ENCODE results near the gene GSKIP. TPM values are rescaled to one million over a fixed set of nuclear protein-coding genes. Genes with fewer than 3 reads are reported as not detected.

Gene GSKIP
- total RNA-seq, 4 donors from 2014 or later: 10.4 to 22.0 (median 13.1) TPM

DNA sequence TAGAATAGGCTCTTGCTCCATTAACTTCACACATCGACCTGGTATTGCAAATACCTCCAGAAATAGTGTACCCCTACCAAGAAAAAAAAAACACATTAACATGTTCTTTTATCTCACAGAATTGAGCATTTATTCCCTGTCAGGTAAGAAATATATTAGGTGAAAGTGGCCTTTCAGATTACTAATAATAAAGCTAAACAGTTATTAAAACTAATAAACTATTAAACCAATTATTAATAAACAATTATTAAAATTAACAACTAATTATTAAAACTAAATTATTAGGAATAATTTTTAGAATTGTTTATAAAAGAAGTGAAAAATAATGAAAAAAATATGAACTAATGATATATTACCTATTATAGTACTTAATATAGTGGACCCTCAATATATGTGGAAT is 21.4 kb downstream of the GSKIP start:
- TF ChIP-seq EP300 (IDR thresholded peaks at IDR 0.05): no peak
- TF ChIP-seq POLR2AphosphoS5 (IDR thresholded peaks at IDR 0.05): no peak
- no peak for TF ChIP-seq POLR2A (IDR thresholded peaks at IDR 0.05; ENCODE audit: low read depth)
- TF ChIP-seq CTCF (IDR thresholded peaks at IDR 0.05): no peak
- Histone ChIP-seq H3K27me3 (no peaks in the 10 kb centered on the region), H3K9me3 (no peaks in the 10 kb centered on the region), H3K4me3 (no peak overlapping the region), H3K36me3 (peaks cover 8 to 53% (median 20%) of the 10 kb centered on the region in 4 donors), H3K4me1 (no peaks in the 10 kb centered on the region), H3K27ac (replicated peaks in 1 of 4) (no peak overlapping the region)
- intact Hi-C loops (cut with DNase I): no loop called here
- 83% methylated on average over 1 of the region's 1 CpG for WGBS
- DNase-seq (ENCODE audit: extremely low spot score): no peak

DNA sequence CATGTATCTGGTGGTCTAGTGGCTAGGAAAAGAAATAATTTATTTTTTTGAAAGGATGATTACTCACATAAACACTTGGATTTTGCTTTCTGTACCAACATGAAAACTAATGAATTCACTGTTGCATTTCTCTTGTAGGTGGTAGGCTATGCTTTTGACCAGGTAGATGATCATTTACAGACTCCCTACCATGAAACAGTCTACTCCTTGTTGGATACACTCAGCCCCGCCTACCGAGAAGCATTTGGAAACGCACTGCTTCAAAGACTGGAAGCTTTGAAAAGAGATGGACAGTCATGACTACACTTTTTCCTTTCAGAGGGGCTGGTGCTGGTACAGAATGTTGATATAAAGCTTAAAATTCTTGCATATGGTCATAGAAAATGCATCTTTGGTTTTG is 22.1 kb downstream of the GSKIP start:
- no peaks in the 10 kb centered on the region for H3K4me1 ChIP-seq
- H3K4me3 ChIP-seq: no peak overlapping the region
- H3K9me3 ChIP-seq: no peaks in the 10 kb centered on the region
- intact Hi-C loops (cut with DNase I): no loop called here
- TF ChIP-seq EP300 (IDR thresholded peaks at IDR 0.05): no peak
- no peak for TF ChIP-seq POLR2AphosphoS5 (IDR thresholded peaks at IDR 0.05)
- TF ChIP-seq POLR2A (IDR thresholded peaks at IDR 0.05; ENCODE audit: low read depth): no peak
- TF ChIP-seq CTCF (IDR thresholded peaks at IDR 0.05): no peak
- H3K36me3 ChIP-seq: peaks cover 8 to 53% (median 20%) of the 10 kb centered on the region in 4 donors
- no peak overlapping the region for H3K27ac ChIP-seq (replicated peaks in 1 of 4)
- 83% methylated on average over 3 of the region's 3 CpGs for WGBS
- DNase-seq (ENCODE audit: extremely low spot score): no peak
- no peaks in the 10 kb centered on the region for H3K27me3 ChIP-seq

GRCh38 chr14:96390965-96391292 is 27.6 kb downstream of the GSKIP start:
- peaks cover 14 to 19% (median 16%) of the 10 kb centered on the region in 4 donors for H3K4me1 ChIP-seq
- WGBS: 21% methylated on average over 3 of the region's 13 CpGs
- no peak for DNase-seq (ENCODE audit: extremely low spot score)
- H3K36me3 ChIP-seq: peaks cover 0 to 15% (median 5%) of the 10 kb centered on the region in 4 donors
- peak overlapping the region; percentile 63 to 81 (median 74) for H3K27ac ChIP-seq (replicated peaks in 1 of 4)
- H3K27me3 ChIP-seq: peaks cover 0 to 3% (median 0%) of the 10 kb centered on the region in 4 donors
- H3K9me3 ChIP-seq: no peaks in the 10 kb centered on the region
- intact Hi-C loops (cut with DNase I): loop anchor here (2.0 kb wide), 1 partner anchor 28 kb away; the partner anchor contains the start of genes ATG2B and GSKIP
- peak overlapping the region; percentile 68 to 89 (median 74) for H3K4me3 ChIP-seq
- TF ChIP-seq POLR2AphosphoS5 (IDR thresholded peaks at IDR 0.05): no peak
- TF ChIP-seq CTCF (IDR thresholded peaks at IDR 0.05): no peak
- no peak for TF ChIP-seq POLR2A (IDR thresholded peaks at IDR 0.05; ENCODE audit: low read depth)
- TF ChIP-seq EP300 (IDR thresholded peaks at IDR 0.05): no peak

DNA sequence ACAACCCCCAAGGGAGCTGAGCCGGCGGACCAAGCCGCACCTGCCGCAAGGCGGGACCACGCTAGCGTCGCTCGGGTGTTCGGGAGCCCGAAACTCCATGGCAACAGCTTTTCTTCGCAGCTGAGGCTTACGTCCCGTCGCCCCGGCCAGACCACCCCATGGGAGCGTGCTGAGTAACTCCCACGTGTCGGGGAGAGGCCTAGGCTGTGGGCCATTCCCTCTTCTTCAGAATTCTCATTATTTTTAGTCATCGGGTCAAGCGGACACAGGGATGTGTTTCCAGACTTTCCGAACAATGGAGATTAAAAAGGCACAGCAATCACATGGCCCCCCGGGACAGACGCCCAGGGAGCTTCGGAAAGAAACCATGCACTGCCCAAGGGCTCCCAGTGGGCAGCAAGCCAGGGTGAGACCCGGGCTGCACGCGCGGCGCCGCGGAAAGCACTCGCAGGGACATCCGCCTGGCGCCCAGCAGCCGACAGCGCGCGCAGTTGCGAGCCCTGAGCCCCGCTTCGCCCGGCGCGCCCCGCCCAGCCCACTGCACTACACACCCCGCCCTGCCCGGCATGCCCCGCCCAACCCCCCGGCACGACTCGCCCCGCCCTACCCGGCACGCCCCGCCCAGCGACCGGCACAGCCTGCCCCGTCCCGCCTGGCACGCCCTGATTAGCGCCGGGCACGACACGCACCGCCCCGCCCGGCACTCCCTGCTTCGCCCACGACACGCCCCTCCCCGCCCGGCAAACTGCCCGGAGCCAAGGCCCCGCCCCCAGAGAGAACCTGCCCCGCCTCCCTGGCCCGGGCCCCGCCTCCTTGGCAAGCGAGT is 28.2 kb downstream of the GSKIP start:
- Histone ChIP-seq H3K4me1 (peaks cover 14 to 19% (median 16%) of the 10 kb centered on the region in 4 donors), H3K4me3 (peak overlapping the region; percentile 68 to 89 (median 74)), H3K27ac (replicated peaks in 1 of 4) (peak overlapping the region; percentile 63 to 81 (median 74)), H3K9me3 (no peaks in the 10 kb centered on the region), H3K36me3 (peaks cover 0 to 10% (median under 1%) of the 10 kb centered on the region in 4 donors), H3K27me3 (peaks cover 0 to 3% (median 0%) of the 10 kb centered on the region in 4 donors)
- 0% methylated on average over 9 of the region's 79 CpGs for WGBS
- TF ChIP-seq POLR2A (IDR thresholded peaks at IDR 0.05; ENCODE audit: low read depth) (no peak), EP300 (IDR thresholded peaks at IDR 0.05) (no peak), CTCF (IDR thresholded peaks at IDR 0.05) (peak in 1 of 3 experiments; percentile 7), POLR2AphosphoS5 (IDR thresholded peaks at IDR 0.05) (peak; percentile 43 to 51)
- intact Hi-C loops (cut with DNase I): loop anchor here (2.0 kb wide), 1 partner anchor 29 kb away; the partner anchor contains the start of genes ATG2B and GSKIP
- peak; percentile 99 for DNase-seq (ENCODE audit: extremely low spot score)

Measured in esophagus muscularis mucosa (tissue), 4 donors.